Sigmoid colon (tissue), 4 donors: ENCODE measurements around the gene MERTK.

ENCODE experiments used
- CTCF ChIP-seq, 4 experiments: fragments of 450-650 bp in 3 of 4; fragments of 200-600 bp in 1 of 4; IDR thresholded peaks; one replicate each; pipeline ENCODE4 v1.5.1; 2016 to 2019; ENCODE audit warnings: antibody characterized with exemption in 4 of 4, mild to moderate bottlenecking in 3 of 4, moderate library complexity in 2 of 4
- EP300 ChIP-seq, 4 donors: sonication (generic); formaldehyde crosslinking; IDR thresholded peaks; one replicate each; pipeline ENCODE4 v1.6.1; 2017; ENCODE audit warnings: antibody characterized with exemption in 4 of 4
- POLR2AphosphoS5 ChIP-seq, 4 donors: sonication (generic); formaldehyde crosslinking; IDR thresholded peaks; one replicate each; pipeline ENCODE4 v1.6.1; 2017; ENCODE audit warnings: antibody characterized with exemption in 4 of 4

GRCh38 chr2:112019569-112019982, 121.2 kb downstream of the MERTK start:
- TF ChIP-seq CTCF (IDR thresholded peaks at IDR 0.05) (no peak), POLR2AphosphoS5 (IDR thresholded peaks at IDR 0.05) (no peak), EP300 (IDR thresholded peaks at IDR 0.05) (no peak)
